GM19455 (cell line): Measurements from ENCODE around the gene CSTPP1.
"Not testable (repeated sequence)": the region's sequence is repeated elsewhere in the genome, so short reads cannot be mapped to it uniquely, and the experiment has no call there.

ENCODE experiments used
- ATAC-seq: cut with Tn5 transposase; IDR thresholded peaks from one replicate; pipeline ENCODE4 v1.9.1; 2021; ENCODE audit not compliant: unreplicated experiment

Gene CSTPP1

DNA sequence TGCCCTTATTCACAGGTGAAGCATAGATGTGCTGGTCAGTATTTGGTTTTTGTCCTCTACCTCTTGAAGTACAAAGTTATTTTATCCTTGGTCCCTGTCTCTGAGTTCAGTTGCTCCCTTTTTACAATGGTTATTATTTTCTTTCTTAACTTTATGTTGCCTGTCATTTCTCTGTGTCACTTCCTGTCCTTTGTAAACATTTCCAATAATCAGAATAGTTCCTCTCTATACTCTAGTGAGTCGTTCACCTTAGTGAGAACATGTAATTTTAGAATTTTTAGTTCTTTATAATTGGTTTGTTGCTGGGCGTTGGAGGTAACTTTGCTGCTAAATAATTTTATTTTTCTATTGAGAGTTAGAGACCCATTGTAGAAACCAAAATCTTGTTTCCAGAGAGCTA lies 16.0 kb downstream of the CSTPP1 start:
- no peak for ATAC-seq

DNA sequence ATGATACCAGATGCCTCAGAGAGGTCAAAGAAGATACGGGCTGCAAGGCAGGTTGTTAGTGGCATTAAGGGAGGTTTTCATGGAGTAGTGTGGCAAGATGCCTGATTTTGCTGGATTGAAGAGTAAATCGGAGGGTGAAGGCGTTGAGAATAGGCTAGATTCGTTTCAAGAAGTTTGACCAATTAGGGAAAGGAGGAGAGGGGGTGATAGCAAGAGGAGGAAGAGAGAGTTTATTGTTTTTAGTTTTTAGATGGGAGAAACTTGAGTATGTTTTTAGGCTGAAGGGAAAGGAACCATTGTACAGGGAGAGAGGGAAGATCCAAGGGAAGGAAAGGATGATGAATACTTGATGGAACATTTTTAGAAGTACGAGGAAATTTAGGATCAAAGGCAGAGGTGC lies 16.5 kb downstream of the CSTPP1 start:
- no peak for ATAC-seq

DNA sequence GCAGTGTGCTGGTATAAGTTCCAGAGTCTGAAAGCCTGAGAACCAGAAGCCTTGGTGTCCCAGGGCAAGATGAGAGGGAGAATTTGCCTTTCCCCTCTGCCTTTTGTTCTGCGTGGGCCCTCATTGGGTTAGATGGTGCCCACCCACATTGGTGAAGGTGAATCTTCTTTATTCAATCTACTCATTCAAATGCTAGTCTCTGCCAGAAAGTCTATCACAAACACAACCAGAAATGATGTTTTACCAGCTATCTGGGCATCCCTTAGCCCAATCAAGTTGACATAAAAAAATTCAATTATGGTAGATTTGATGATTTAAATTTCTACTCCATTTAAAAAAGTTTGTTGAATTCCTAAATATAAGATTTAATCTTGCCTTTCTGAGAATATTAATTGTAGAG lies 22.2 kb downstream of the CSTPP1 start:
- no peak for ATAC-seq

DNA sequence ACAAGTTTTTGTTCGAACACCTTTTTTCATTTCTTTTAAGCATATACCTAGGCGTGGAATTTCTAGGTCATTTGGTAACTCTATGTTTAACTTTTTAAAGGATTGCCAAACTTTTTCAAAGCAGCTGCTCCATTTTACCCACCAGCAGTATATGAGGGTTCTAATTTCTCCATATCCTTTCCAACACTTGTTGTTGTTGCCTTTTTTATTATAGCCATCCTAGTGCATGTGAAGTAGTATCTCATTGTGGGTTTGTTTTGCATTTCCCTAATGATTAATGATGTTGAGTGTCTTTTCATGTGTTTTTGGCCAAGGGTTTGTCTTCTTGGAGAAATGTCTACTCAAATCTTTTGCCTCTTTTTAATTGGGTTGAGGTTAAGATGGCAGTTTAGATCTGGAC lies 24.5 kb downstream of the CSTPP1 start:
- no peak for ATAC-seq

DNA sequence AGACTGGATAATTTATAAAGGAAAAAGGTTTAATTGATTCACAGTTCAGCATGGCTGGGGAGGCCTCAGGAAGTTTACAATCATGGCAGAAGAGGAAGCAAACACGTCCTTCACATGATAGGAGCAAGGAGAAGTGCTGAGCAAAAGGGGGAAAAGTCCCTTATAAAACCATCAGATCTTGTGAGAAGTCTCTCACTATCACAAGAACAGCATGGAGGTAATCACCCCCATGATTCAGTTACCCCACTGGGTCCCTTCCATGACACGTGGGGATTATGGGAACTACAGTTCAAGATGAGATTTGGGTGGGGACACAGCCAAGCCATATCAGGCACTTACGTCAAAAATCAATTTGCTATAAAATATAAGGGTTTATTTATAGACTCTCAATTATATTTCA lies 25.3 kb downstream of the CSTPP1 start:
- ATAC-seq: not testable (repeated sequence)

DNA sequence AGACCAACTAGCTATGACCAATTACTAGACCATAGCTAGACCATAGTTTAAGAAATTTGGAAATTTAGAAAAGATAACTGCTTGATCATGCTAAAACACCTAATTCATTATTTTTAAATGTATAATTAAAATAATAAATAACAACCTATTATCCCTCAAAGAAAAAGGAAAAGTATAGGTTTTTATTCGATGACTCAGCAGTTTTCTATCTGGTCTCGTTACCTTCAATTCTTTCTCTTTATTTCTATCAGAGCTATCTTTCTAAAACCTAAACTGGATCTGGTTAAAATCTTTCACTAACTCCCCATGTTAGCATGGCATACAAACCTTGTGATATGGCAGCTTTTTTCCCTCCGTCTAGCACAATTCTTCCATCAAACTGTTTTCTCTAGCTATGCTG lies 27.3 kb downstream of the CSTPP1 start:
- ATAC-seq: no peak

DNA sequence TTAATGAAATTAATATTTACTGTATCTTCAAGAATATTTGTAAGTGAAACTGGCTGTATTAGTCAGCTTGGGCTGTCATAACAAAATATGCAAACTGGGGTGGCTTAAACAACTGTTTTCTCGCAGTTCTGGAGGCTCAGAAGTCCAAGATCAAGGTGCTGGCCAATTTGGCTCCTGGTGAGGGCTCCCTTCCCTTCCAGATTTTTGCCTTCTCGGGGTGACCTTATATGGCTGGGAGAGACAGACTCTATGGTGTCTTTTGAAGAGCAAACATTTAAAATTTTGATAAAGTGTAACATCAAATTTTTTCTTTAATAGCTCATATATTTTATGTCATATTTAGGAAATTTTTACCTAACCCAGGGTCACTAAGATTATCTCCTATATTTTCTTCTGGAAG lies 30.2 kb downstream of the CSTPP1 start:
- no peak for ATAC-seq

DNA sequence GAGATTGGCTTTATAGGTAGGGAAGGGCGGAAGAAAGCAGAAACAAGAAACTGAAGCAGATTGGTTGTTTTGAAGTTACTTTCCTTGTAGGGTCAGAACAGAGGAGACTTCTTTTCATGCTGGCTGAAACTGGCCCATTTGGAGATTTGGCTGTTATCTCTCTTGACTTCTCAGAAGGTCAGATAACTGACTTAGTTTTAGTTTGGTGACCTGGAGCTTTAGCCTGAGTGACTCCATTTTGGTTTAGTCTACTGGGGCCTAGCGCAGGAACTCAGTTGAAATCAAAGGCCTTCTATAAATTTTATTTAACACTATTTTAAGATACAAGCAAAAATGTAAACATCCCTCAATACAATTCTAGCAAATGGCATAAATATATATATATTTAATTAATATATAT lies 31.4 kb downstream of the CSTPP1 start:
- no peak for ATAC-seq

DNA sequence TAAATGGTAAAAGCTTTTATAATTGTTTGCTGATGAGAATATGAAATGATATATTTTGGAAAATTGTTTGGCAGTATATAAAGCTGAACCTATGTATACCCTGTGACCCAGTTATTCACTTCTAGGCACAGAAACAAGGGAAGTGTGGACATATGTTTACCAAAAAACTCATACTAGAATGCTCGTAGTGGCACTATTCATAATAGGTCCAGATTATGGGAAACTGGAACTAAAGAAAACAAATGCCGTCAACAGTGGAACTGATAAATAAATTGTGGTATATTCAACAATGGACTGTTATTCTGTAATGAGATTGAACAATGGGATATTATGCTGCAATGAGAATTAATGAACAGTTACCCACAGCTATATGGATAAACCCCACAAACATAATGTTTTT lies 32.8 kb downstream of the CSTPP1 start:
- no peak for ATAC-seq

DNA sequence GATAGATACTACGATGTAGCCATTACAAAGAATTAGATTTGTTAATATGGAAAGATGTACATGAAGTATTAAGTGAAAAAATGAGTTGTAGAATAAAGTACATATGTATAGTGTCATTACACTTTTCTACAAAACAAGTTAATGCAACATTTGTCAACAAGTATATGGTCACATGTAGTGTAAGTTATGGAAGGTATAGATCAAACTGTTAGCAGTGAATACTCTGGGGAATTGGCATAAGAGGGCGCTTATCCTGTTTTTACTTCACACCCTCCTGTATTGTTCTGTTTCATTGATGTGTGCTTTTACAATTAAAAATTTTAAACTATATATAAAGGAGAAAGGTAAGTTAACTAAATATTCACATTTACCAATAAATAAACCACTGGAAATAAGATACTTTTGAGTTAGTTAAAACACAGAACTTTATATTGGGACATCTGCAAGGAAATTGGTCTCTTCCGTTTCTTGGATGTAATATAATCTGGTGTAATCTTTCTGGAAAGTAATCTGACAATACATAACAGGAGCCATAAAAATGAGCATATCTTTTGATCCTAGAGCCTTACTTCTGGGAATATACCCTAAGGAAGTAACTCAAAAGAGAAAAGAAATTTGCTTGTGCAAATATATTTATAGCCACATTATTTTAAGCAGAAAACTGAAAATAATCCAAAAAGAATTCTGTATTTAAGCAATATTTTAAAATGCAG lies 34.5 kb downstream of the CSTPP1 start:
- no peak for ATAC-seq

DNA sequence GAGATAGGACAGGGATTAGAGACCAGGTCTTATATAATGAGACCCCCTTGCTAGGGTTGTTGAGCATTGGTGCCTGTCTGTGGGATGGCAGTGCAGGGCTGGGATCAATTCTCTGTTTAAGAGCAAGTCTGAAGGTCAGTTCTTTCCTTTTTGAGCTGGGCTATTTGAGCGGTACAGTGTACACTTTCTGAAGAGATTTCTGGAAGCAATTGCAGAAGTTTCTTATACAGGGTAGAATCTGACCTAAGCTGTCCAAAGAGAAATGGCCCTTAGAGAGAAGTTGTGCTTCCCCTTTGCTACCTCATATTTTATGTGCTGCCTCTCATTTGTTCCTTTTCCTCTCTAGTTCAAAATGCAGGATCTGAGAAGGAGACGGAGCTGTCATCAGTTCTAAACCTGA lies 35.8 kb downstream of the CSTPP1 start:
- ATAC-seq: no peak

DNA sequence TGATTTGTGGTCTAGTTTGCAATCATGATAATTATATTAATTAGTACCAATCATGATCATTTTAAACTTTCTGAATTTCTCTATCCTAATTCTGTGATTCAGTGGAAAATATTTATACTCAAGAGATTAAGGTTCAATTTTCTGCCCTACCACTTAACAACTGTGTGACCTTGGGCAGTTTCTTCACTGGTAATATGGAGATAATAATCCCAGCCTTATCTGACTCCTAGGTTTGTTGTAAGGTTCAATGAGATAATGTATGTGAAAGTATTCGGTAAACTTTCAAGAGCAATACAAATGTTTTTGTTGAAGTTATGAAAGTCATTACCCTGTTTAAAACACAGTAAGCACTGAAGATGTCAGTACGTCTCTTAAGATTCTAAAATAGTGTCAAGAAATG lies 36.3 kb downstream of the CSTPP1 start:
- no peak for ATAC-seq

DNA sequence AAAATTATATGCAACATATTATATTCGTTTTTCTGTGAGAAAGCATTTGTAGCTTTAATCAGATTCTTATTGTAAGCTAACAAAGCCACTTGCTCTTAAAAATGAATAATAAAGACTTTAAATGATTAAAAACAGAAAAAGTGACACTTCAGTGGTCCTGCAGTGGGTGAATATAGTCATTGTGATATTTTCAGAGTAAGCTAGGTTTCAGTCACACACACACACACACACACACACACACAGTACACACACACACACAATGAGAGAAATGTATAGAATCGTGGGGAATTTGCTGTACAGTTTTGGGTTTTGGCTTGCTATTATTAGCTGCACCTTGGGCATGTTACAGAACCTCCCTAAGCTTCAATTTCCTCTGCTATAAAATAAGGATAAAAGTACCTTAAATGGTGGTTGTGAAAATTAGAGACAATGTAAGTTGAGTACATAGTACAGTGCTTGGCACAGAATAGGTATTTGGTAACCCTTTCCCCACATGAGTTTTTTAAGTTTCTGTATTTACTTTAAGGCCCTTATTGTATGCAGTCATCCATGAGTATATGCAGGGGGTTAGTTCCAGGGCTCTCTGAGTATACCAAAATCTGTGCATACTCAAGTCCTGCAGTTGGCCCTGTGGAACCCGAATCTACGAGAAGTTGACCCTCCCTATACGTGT lies 39.8 kb downstream of the CSTPP1 start:
- ATAC-seq: no peak

DNA sequence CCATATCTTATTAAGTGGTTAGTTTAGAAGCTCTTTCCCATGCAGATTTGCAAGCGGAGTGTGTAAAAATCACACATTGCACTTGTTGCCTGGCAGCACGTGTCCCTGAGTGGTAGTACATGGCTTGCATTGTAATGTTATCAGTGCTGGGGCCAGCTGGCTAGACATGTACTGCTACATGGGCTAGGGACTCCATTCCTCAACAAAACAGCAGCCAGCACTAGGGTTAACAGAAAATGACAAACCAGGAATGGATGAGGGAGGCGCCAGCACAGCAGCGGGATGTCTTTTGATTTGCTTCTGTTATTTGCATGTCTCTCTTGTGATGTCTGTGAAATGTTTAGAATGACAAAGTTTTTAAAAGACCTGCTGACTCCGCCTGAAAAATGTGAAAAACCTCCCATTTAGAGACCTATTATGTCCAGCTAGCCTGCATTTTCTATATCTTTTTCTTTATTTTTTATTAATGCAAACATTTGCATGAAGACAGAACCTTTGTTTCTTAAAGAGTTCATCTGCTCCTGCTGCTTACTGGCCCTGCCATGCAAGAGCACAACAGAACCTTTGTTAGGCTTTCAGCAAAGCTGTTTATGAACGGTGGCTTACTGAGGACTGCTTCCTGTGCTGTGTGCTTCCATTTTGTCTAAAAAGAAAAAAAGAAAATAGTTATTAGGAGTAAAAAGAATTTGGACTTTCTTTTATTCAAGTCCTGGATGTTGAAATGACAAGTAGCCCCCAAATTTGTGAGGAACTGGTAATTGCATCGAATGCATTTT lies 40.7 kb downstream of the CSTPP1 start:
- no peak for ATAC-seq

DNA sequence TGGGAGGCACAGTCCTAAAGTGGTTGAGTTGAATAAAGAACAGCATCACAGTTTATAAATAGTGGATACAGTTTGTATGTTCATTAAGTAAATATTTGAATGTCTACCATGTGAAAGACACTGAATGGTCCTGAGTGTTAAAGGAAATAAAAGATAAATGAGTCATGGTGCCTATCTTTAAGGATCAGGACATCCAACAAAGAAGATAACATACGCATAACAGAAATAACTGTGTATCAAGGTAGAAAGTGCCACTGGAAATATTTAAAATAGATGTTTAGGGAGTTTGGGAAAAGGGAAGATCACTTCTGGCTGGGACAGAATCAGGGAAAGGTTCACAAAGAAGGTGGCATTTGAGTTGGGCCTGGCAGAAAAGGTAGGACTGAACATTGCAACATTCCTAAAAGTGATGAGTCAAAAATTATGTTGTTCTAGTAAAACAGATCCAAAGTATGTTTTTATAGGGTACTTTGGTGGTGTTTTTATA lies 41.5 kb downstream of the CSTPP1 start:
- ATAC-seq: no peak

DNA sequence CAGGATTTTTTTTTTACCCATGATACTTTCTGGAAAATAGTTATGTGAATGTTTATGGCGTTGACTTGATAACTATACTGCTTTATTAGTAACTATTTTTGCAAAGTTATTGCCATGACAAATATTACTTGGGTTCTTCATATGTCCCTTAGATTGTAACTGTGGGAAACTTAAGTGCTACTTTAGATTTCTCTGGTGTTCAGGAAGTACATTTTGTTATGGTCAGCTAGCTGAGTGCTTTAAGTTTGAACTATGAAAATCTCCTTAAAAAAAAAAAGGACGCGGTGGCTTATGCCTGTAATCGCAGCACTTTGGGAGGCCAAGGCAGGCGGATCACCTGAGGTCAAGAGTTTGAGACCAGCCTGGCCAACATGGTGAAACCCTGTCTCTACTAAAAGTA lies 42.8 kb downstream of the CSTPP1 start:
- ATAC-seq: no peak

DNA sequence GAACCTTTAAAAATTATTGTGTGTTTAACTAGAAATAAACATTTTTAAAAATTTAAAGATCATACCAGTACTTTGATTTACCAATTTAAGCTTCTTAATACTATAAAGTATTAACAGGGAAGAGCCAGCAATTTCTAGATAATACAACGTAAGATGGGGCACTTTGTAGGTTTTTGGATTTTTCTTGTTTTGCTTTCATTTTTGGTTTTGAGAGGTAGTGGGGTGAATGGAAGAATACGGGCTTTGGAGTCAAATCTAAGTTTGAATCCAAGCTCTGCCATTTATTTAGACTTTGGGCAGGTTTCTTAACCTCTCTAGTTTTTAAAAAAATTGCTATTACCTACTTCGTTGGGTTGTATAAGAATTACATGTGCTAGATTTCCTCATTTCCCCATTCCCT lies 44.9 kb downstream of the CSTPP1 start:
- no peak for ATAC-seq

DNA sequence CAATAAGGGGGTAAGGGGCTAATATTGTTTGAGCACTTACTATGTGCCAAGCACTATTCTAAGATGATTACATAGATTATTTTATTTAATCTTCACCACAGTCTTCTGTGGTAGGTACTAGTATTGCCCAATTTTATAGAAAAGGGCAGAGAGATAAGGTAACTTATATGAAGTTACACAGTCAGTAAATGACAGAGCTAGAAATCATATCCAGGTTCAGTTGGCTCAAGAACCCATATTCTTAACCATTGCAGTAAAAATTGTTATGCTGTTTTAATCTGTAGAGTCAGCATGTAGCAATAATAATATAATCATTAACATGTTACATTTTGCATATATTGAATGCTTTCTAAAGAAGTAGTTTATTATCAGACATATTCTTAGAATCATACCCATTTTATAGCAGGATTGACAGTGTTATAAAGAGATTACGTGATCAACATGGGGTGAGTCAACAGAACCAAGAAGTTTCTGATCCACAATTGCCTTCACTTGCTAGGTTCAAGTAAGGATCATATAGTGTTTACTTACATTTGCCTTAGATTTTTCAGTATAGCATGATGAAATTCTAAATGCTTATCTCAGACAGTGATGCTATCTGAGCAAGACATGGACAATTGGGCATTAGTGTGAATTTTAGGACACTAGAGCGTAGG lies 46.4 kb downstream of the CSTPP1 start:
- no peak for ATAC-seq

DNA sequence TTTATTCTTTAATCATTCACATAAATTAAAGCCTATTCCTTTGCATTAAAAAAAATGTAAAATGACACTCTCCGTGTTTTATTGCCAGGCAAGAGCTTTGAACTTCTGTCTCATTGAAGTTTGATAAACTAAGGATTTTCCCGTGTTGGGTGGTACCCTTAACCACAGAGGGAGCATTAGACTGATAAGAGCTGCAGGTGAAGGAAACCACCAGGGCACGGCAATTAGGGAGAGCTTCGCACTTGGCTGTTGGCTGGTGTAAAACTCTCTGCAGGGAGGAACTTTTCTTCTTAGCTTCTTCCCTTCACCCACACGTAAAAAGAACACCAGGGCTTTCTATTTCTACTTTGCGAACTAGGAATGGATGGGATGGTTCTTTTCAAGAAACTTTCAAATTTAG lies 47.0 kb downstream of the CSTPP1 start:
- no peak for ATAC-seq

DNA sequence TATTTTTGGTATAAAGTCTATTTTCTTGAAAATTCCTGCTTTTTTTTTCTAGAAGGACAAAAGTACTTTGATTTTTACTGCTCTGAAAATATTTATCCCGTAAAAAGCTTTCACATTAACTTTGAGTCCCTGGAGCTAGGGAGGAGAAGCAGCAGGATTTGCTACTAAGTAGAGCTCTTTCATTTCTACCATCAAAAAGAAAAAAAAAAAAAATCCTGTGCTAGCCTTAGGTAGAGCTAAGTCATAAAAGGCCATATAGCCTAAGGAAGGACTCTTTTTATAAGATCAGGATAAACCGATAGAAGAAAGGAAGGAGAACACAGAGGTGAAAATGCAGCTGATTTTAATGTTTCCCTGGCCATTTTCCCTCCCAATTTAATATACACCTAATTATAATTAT lies 48.0 kb downstream of the CSTPP1 start:
- no peak for ATAC-seq

DNA sequence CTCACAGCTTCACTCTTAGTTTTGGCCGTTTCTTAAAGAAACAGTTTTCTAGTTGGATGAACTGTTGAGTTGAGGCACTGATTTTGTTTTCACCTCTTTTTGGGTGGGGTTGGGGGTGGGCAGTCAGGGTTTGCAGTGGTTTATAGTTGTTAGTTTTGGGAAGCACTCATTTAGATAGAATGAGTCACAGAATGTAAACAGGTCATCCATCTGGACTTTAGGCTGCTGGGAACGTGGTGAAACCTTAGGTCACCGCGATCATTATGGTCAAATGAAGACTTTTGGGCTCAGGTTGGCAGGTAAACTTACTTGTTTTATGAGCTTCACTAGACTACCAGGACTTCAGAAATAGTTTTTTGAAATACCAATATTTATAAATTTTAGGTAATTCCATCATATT lies 48.4 kb downstream of the CSTPP1 start:
- no peak for ATAC-seq

DNA sequence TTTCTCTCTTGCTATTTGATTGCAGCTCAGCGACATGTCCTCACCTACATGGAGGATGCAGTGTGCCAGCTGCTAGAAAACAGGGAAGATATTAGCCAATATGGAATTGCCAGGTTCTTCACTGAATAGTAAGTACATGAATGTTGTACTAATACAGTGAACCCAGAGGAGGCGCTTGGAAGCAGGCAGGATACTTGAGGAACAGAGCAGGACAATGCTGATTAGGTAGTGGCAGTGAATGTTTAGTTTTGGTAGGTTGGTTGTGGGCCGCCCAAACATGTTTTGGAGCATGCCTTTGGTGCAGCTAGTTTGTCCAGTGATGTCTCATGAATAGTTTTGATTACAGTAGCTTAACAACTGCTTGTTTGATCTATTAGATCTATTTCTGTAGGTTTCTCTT lies 50.6 kb downstream of the CSTPP1 start:
- no peak for ATAC-seq
